G401.6 (cell line): ENCODE measurements around the gene AFG3L2.

Experiments
- FAIRE-seq: peaks from 2 replicates; lab custom pipeline; 2012; peaks lifted over from hg19 to GRCh38; lab: Jason Lieb, UNC

The AFG3L2 gene

GRCh38 chr18:12321333-12321732 lies 55.7 kb downstream of the AFG3L2 start:
- no peak for FAIRE-seq

DNA sequence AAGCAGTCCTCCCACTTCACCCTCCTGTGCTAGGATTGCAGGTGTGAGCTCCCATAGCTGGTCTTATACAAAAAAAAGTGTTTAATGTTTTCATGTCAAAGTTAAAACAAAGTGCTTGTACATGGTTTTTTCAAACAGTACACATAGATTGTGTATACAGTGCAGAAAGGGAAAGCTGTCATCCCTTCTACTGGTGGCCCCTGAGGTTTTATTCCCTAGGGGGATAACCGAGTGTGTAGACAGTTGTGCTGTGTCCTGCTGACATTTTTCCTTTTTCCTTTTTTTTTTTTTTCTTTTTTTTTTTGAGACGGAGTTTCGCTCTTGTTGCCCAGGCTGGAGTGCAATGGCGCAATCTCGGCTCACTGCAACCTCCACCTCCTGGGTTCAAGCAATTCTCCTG lies 58.2 kb downstream of the AFG3L2 start:
- FAIRE-seq = no peak

GRCh38 chr18:12318334-12318697 lies 58.7 kb downstream of the AFG3L2 start:
- no peak for FAIRE-seq

- FAIRE-seq = no peak
Measured at GRCh38 chr18:12317664-12318333, 59.2 kb downstream of the AFG3L2 start.

DNA sequence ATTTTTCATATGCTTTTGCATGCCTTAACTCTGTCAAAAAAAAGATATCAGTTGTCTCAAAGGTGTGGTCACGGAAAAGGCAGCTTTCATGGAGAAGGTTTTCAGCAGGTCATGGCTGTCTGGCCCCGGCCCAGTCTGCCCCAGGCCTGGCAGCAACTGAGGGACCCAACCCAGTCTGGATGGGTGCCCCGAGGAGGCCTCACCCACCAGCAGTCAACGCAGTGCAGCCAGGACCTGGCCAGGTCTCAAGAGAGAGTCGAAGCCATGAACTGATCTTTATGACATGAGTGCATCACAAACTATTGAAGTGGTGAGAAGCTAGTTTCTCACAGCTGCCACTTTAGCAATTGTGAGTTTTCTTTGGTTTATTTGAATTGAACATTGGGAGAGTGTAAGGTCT lies 61.1 kb downstream of the AFG3L2 start:
- FAIRE-seq = no peak

- no peak for FAIRE-seq
Measured at GRCh38 chr18:12315490-12315889, 61.5 kb downstream of the AFG3L2 start.

DNA sequence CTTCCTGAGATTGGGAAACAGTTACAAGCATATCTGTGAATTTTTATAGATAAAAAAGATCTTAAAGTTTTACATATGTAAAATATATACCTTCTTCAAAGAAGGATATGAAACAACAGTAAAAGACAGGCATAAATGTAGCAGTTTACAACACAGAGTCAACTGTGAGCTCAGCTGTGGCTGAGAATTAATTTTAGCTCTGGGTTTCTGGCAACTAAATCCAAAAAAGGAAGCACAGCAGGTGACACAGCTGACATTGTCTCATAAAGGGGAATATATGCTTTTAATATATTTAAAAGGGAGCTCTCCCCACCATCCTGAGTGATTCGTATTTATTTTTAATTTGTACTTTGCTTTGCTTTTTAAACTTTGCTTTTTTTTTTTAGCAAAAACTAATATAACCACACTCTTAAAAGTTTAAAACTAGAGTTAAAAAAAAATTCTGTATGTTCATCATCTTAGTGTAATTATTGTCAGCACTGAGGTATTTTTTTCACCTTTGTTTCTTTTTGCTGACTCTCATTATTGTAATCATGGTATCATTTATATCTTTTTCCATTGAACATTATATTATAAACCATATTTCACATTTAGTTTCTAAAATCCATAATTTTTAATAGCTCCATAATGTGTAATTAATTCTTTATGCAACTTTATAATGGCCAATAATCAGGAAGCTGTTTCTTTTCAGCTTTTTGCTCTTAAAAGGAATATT lies 62.3 kb downstream of the AFG3L2 start:
- peak; percentile 36 for FAIRE-seq

DNA sequence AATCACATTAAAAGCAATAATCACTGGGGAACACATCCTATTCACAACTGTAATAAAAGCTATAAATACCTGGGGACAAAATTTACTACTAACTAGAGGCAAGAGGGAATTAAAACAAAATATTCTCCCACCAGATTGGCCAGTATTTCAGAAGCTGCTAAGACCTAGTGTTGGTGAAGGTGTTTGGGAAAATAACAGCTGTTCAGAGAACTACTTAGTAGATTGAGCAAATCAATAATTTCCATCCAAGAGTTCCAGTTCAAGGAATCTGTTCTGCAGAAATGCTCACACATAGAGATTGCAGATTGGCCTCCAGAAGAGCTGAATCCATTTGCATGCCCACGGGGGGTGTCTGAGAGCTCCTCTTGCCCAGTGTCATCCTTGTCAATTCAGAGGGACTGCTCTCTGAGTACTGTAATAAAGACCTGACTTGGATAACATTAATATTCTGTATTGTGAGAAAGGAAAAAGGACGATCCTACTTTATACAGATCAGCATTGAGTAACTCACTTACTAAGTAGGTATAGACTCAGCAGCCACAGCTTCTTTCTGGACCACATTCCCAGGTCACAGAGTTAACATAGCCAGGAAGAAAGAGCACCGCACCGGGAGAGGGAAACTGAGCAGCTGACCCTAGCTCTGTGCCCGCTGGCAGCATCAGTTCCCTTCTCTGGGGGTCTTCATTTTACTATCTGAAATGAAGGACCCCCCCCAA lies 63.3 kb downstream of the AFG3L2 start:
- FAIRE-seq = no peak

- no peak for FAIRE-seq
Measured at GRCh38 chr18:12312976-12313375, 64.1 kb downstream of the AFG3L2 start.

- no peak for FAIRE-seq
Measured at GRCh38 chr18:12310762-12311161, 66.3 kb downstream of the AFG3L2 start.

GRCh38 chr18:12309683-12310198 lies 67.3 kb downstream of the AFG3L2 start:
- FAIRE-seq = no peak

DNA sequence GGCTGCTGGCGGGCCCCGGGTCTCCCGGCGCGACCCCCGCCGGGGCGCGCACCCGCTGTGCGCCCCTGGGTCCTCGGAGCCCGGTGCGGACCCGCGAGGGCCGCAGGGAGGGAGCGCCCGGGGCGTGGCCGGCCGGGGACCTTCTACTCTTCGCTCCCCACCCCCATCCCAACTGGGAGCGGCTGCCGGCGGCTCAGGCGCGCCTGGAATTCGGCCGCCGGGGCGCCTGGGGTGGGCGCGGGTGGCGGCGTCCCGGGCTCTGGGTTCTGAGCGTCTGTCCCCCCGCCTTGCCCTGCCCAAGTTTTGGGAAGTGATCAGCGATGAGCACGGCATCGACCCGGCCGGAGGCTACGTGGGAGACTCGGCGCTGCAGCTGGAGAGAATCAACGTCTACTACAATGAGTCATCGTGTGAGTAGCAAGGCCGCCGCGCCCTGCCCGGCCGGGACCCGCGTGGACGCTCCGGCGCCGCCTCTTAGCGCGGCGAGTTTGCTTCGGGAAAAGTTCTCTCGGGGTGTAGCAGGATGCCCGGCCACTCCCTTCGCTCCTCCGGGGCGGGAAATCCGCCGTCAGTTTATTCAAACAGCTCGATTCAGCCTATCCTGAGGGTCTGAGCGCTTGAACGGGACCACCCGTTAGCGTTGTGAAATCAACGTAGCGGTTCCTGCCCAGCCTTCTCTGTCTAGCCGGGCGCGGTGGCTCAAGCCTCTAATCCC lies 68.5 kb downstream of the AFG3L2 start:
- FAIRE-seq = no peak

GRCh38 chr18:12307701-12308385 lies 69.2 kb downstream of the AFG3L2 start, which contains the start of gene TUBB6:
Gene TUBB6, plus strand, starts transcription at chr18:12308241. Its CDS starts 52 bp downstream, at chr18:12308293.
- FAIRE-seq = no peak

DNA sequence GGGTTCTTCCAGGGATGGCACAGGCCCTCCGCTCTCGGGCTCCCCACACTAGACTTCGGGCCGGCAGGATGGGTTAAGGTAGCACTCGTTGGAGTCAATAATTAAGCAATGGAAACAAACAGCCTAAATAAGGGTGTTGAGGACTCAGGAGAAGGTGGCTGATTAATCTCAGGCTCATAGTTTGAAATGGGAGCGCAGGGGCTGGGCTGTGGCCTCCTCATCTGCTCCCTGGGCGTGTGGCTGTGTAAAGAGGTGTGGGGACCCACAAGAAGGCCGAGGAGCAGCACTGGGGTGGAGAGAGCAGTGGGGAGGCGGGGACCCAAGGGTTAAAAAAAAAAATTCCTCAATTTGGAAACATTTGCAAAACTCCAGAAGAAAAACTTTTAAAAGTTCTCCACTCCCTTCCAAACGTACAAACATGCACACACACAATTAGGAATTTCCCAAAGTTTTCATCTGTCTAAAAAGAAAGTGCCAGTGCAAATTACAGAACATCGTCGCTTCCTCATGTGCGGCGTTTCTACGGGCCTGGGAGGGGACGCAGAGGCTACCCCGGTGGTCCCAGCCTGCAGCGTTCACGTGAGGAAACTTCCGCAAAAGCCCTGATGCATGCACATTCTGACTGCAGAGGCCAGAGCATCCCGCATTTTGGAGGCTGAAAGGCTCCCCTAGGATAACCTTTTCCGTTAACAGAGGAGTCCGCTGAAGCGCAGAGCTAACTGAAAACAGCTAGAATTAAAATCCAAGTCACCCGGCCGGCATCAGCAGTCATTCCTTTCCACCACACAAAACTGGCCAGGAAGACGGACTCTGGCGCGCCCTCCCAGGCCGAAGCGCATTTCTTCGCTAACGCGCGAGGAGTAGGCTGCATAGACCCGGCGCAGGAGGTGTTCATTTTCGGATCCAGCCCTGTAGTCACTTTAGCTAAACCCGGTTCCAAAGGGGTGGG lies 70.0 kb downstream of the AFG3L2 start:
- no peak for FAIRE-seq

DNA sequence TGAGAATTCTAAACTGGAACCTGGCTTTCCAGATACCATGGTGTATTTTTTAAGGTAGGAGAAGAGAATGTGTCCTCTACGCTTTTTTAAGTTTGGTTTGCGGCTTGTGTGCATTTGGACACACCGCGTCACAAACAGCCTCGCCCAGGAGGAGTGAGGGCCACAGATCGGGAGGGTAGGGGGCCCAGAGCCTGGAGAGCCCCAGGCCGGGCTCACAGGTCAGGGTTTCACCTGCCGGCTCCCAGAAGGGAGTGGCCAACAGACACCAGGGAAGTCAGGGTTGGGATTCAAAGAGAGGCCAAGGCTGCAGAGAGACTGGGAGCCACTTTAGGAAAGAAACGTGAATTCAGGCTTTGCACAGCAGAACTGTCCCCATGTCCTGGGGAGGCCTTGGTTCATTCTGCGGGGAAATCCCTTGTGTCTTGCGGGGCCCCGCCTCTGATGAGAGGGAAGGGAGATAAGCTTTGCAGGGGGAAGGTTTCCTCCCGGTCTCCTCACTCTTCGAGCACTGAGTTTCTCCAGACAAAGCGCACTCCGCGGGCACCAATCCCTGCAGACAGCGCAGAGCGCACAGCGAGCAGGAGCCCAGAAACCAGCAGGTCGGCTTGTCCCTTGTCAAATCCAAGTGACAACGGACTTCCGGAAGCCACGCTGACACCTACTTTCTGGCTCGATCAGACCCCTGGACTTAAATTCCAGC lies 70.9 kb downstream of the AFG3L2 start:
- no peak for FAIRE-seq

DNA sequence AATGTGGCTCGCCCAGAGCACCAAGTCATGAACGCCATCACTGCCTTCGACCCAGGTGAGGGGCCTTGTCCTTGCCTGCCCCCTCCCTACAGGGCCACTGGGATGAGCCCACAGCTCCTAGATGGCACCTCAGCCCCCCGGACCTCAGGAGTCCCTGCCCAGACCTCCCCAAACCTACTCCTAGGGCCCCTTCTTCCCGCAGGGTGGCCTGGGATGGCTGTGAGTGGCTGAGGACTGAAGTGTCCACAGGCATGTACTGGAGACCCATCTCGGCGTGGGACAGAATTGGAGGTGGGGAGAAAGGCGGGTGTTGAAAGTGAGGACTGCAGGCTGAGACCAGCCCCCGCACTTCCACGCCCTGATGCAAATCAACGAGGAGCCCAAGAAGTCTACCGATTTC lies 71.8 kb downstream of the AFG3L2 start:
- FAIRE-seq = no peak

DNA sequence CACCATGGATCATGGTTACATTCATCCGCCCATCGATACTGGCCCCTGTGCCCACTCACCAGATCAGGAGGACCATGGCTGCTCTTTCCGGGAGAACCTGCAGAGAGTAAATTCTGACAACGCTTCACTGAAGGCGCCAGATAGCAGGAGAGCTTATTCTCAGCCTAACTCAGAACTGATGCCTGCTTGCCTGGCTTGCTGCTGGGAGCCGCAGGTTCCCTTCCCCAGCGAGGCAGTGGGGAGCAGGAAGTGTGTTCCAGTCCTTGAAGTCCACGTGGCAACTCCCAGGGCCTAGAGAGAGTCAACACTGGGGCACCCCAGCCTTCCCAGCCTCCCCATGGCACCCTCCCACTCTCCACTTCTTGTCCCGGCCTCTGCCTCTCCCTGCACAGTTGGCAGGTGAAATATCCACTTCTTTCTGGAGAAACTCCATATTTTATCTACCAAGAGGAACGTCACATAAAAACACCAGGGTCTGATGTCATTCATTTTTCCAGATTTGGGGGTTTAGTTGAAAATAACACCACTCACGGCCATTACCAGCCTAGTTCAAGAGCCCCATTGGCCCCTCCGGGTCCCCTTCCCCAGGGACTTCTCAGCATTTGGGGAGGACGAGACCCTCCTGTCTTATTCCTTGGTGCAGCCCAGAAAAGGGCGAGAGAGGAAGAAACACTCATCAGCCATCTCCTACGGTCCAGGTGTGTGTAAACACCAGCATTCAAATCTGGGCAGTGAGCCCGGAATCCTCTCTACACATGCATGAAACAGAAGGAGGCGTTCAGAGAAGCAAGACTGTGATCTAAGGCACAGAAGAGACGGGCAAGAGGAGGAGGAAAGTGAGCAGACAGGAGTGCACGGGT lies 72.4 kb downstream of the AFG3L2 start:
- FAIRE-seq = no peak

DNA sequence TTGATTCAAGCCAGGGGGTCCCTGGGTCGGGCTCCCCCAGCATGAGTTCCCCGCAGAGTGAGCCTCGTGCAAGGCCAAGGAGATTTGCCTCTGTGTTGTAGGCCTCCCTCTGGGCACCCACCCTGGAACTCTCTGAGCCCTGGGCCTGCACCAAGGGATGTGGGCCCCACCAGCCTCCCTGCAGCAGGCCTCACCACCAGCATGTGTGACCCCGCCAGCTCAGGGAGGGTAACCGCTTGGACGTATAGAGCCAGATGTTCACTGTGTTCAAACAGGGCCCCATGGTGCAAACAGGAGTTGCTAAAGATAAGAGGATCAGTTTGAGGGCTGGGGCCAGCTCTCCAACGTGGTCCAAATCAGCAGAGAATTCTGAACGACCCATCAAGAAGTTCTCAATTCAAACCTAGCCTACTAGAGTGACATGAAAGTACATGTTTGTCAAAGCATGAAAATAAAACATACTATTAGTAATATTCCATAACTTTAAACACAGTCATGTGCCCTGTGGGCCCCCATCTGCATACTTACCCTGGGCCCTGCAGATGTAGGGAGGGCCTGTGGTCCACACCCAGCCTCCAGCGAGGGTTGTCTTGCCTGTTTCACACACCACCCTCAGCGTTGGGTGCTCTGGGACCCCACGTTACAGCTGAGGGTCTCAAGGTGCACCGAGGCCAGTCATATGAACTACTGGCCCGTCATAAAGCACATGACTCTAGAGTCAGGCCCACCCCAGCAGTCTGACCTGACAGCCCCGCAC lies 74.5 kb downstream of the AFG3L2 start:
- no peak for FAIRE-seq
